GM19035 (cell line): ENCODE measurements around the gene LCN15.
"Not testable (repeated sequence)": the region's sequence is repeated elsewhere in the genome, so short reads cannot be mapped to it uniquely, and the experiment has no call there.

Experiments
- ATAC-seq: cut with Tn5 transposase; IDR thresholded peaks from one replicate; pipeline ENCODE4 v1.9.1; 2021; ENCODE audit not compliant: unreplicated experiment

LCN15 gene

DNA sequence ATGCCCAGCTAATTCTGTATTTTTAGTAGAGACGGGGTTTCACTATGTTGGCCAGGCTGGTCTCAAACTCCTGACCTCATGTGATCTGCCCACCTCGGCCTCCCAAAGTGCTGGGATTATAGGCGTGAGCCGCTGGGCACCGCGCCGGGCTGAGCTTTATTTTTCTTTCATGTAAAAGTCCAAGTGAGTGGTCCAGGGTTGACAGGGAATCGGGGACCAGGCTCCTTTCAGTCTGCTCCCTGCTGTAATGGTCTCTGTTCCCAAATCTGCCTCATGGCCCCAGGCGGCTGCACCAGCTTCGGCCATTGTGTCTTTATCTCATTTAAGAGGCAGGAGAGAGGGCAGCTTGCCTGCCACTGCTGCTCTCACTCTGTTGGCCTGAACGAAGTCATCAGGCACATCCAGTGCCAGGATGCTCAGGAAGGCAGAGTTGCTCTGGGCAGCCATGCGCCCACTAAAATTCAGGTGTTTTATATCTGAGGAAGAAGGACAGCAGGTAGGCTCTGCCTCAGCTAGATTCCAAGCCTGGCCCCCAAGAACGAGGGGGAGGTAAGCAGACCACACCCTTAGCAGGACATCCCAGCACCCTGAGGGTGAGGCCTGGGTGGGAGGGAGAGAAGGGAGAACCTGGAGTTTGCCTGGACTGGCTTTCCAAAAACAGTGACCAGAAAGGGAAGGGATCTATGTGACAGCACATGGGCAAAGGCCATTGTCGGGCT is 30.1 kb upstream of the LCN15 start:
- no peak for ATAC-seq

DNA sequence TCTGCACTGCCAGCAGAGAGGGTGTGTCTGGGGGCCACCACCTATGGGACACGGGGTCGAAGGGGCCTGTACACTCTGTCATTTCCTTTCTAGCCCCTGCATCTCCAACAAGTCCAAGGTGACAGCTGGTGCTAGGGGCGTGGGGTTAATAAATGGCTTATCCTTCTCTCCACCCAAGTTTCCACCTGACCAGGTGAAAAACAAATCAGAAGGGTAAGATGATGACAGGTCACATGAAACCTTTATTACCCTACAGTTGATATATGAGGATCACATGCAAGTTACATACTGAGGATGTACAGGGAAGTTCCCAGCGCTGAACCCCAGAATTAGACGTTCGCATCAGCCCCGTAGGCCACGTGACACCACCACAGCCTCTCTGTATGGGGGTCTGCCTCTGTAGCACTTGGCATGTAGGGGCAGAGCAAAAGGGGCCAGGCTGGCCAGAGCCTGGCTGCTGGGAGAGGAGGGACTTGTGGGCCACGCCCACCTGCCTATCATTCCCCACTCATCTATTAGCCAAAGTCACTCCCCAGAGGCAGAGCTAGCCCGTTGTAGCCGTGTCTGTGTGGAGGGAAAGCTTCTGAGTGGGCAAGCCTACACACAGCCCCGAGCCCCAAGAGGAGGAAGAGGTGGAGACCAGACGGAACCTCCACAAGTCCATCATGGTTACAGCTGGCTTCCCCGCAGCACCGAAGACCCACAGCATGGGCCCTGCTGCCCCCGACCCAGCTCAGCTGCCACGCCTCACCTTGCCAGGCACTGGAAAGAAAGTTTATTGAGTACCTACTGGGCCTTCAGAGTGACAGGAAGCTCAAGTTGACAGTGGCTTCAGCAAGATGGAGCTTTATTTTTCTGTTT is 29.0 kb upstream of the LCN15 start:
- no peak for ATAC-seq

DNA sequence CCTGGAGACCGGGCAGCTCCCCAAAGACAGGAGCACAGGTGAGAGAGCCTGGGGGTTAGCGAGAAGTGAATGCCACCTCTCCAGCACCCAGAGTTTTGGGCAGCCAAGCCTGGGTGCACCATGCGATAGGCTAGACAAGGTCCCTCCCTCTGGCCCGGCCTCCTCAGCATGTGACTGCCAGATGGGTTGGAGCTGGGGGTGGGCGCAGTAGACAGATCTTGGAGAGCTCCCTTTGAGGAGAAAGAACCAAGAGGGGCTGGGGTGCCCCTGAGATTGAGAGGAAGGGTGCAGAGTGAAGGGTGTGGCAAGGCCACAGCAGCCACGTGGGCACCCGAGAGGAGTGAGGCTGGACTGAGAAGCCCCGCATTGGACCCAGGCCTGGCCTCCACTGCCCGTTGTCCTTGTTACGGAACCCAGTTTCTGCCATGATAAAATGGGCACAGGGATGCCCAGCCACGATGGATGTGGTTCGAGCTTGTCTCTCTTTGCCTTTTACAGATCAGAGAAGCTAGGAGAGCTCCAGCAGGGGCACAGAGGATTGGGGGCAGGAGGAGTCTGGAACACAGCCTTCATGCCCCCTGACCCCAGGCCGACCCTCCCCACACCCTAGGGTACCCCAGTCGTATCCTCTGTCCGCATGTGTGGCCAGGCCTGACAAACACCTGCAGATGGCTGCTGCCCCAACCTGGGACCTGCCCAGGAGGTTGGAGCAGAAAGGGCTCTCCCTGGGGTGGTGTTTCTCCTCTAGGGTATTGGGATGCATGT is 28.2 kb upstream of the LCN15 start:
- no peak for ATAC-seq

DNA sequence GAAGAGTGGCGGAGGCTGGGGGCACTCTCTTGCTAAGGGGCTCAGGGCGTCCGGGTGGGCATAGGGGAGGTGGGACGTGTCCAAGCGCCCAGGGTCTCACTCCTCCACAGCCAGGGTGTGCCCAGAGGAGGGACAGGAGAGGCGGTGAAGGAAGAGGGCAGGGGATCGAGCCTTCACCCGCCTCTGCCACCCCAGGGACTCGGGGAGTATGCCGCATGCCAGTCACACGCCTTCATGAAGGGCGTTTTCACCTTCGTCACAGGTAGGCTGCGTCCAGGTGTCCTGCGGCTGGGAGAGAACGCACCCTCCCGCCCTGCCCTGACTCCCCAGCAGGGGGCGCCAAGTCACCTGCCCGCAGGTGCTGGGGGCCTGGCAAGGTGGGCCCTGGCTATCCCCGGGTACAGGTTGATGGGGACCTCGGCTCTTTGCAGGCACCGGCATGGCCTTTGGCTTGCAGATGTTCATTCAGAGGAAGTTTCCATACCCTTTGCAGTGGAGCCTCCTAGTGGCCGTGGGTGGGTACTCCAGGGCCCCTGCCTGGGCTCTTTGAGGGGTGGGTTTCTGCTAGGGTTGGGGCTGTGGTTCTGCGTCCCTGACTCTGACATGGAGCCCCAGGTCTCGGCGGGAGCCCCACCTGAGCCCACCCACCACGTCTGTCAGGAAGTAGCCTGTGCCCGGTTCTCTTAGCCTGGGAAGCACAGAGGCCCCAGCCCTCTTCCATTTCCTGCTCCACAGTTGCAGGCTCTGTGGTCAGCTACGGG is 27.4 kb upstream of the LCN15 start:
- ATAC-seq, result peak; percentile 15

DNA sequence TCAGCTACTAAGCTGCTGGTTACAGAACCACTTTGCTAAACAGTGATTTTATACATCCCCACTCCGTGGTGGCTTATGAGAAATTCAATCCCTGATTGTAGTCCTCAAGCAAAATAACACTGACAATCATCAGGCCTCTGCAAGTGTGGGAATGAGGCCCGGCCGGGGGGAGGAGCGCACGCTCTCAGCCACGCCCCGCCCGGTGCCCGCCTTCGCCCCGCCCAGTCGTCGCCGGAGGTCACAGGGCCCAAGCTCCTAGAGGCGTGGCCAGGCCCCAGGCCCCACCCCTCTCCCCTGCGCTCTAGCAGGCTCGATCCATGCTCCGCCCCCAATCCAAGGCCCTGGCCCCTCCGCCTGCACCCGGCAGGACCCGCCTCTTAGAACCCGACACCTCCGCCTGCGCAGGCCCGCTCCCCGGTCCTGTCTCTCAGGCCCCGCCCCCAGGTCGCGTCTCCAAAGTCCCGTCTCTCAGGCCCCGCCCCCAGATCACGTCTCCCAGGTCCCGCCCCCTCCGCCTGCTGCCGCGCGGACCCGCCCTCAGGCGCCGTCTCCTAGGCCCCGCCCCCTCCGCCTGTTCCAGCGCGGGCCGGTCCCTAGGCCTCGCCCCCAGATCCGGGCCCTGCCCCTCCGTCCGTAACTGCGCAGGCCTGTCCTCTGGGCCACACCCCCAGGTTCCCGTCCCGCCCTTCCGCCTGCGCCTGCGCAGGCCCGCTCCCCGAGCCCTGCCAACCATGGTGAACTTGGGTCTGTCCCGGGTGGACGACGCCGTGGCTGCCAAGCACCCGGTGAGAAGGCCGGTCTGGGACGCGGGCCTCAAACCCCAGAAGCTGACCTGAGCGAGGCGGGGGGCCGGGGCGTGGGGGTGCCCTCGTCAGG is 26.6 kb upstream of the LCN15 start, which contains the start of gene TMEM141:
TSS of gene TMEM141 (plus strand) at position 705 of the 876 bp plus-strand sequence. CDS start at position 732, 27 bp downstream.
- ATAC-seq, result peak; percentile 82

- ATAC-seq, result no peak
Measured at GRCh38 chr9:136789523-136789937, 25.2 kb upstream of the LCN15 start.

DNA sequence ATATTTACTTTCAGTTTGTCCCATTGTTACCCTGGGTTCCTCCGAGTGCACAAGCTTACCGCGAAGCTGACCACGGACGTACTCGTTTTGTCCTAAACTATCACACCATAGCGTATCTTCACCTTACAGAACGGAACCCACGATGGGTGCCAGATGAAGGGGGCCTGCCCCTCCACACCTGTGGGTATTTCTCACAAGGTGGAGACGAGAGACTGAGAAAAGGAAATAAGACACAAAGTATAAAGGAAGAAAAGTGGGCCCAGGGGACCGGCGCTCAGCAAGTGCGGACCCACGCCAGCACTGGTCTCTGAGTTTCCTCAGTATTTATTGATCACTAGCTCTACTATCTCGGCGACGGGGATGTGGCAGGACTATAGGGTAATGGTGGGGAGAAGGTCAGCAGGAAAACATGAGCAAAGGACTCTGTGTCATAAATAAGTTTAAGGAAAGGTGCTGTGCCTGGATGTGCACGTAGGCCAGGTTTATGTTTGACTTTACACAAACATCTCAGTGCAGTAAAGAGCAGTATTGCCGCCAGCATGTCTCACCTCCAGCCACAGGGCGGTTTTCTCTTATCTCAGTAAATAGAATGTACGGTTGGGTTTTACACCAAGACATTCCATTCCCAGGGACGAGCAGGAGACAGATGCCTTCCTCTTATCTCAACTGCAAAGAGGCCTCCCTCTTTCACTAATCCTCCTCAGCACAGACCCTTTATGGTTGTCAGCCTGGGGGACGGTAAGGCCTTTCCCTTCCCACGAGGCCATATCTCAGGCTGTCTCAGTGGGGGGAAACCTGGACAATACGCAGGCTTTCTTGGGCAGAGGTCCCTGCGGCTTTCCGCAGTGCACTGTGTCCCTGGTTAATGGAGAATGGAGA is 24.6 kb upstream of the LCN15 start:
- ATAC-seq, result not testable (repeated sequence)

DNA sequence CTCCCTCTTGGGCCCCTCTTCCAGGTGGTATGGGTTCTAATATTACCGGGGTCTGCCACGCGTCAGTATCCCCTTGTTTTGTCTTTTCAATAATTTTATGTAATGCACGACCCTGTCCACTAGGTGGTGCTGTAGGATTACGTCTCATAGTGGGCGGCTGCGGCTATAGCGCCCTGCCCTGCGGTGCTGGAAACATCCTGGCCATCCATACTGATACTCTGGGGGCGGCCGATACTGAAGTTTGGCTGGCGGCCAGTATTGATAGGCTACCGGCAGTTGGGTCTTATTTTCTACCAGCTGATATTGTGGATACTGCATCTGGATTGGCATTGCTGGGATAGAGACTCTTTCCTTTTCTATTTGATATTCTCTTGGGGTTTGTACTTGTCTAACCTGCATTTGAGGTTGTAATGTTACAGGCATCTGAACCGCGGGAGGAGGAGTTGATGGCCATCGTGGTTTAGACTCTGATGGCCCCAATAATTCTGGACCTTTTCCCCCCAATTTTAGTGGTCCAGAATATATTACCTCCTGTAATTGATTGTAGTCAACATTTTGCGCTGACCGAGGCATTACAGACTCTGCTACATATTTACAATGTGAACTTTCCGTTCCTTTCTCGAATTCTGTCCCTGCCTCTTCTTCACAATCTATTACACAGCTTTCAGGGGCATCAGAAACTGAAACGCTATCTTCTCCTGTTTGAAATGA is 23.5 kb upstream of the LCN15 start:
- ATAC-seq, result no peak

DNA sequence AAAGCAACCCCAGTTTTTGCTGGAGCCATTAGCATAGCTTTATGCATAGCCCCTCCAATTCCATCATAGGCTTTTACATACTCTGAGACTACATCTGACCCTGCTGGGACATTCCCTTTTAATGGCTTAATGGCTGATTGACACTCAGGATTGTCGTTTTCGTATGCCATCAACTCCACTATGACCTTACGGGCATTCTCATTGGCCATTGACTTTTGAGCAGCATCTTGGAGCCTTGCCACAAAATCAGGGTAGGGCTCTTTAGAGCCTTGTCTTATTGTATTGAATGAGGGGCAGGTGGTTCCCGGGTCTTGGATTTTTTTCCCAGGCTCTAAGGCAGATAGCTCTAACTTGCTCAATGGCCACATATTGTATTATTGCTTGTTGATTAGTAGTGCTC is 22.7 kb upstream of the LCN15 start:
- ATAC-seq, result not testable (repeated sequence)

- ATAC-seq, result no peak
Measured at GRCh38 chr9:136786451-136786850, 22.1 kb upstream of the LCN15 start.

- ATAC-seq, result not testable (repeated sequence)
Measured at GRCh38 chr9:136785565-136786355, 21.4 kb upstream of the LCN15 start.

DNA sequence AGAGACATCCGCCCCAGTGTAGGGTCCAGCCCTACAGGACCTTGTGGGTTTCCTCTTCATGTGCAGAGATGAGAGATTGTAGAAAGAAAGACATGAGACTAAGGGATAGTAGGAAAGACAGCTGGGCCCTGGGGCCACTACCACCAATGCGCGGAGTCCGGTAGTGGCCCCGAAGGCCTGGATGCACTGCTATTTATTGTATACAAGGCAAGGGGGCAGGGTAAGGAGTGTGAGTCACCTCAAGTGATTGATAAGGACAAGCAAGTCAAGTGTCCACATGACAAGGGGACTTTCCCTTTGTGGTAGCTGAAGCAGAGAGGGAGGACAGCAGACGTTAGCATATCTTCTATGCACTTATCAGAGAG is 20.7 kb upstream of the LCN15 start:
- ATAC-seq, result no peak

- no peak for ATAC-seq
Measured at GRCh38 chr9:136784249-136784996, 20.1 kb upstream of the LCN15 start.

DNA sequence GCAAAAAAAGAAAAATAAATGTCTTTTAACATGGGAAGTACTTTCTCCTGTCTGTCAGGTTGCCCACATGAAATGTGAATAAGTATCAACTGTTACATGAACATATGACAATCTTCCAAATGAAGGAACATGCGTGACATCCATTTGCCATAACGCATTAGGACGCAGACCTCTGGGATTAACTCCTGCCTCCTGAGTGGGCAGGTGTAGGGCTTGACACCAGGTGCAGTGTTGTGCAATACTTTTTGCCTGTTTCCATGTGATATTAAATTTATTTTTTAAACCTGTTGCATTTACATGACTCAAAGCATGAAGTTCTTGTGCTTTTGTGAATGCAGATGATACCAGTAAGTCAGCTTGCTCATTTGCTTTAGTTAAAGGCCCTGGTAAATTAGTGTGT is 18.1 kb upstream of the LCN15 start:
- no peak for ATAC-seq

DNA sequence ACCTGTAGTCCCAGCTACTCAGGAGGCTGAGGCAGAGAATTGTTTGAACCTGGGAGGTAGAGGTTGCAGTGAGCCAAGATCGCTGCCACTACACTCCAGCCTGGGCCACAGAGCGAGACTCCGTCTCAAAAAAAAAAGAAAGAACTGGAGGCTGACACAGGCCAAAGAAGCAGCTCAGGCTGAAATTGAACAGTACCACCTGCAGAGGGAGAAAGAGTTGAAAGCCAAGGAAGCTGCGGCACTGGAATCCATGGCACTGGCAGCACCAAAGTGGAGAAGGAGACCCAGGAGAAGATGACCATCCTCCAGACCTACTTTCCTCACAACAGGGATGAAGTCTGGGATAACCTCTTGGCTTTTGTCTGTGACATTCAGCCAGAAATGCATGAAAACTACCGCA is 15.5 kb upstream of the LCN15 start:
- no peak for ATAC-seq

DNA sequence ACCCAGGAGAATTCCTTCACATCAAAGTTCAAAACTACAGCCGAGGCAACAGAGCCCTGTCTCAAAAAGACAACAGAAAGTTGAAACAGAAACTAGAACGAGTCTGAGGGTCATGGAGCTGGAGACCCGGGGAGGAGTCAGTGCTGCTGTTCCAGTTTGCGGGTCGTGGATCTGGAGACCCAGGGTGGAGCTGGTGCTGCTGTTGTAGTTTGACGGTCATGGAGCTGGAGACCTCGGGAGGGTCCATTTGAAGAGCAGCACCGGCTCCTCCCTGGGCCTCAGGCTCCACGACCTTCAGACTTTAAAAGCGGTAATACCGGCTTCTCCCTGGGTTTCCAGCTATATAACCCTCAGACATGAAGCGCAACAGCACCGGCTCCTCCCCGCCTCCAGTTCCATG is 13.0 kb upstream of the LCN15 start:
- ATAC-seq, result no peak

DNA sequence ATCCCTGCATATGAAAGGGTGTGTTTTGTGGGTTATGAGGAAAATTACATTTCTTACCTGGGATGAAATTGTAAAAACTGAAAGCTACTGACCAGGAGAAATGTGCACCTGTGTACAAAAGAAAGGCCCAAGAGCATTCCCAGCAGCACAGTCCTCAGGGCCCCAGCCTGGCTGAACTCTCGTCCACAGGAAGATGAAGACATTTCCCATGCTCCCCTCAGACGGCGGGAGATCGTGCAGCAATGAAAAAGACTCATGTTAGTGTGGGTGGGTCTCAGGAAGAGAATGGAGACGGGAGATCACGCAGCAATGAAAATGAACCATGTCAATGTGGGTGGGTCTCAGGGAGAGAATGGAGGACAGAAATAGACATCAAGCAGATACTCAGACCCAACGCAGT is 12.6 kb upstream of the LCN15 start:
- no peak for ATAC-seq
